CD4-positive, alpha-beta T cell treated with Interleukin-2 at 100 ng/mL for 4 hours (primary cell): Measurements from ENCODE around the gene CARD6.
A peak's percentile ranks its signal among the peaks of the same experiment; 100 is the strongest.
"Not testable (repeated sequence)": the region's sequence is repeated elsewhere in the genome, so short reads cannot be mapped to it uniquely, and the experiment has no call there.

ENCODE experiments used
- DNase-seq: peaks from one replicate; pipeline ENCODE4 v3.0.0-alpha.2; 2020; ENCODE audit warnings: low spot score

CARD6 gene, protein sequence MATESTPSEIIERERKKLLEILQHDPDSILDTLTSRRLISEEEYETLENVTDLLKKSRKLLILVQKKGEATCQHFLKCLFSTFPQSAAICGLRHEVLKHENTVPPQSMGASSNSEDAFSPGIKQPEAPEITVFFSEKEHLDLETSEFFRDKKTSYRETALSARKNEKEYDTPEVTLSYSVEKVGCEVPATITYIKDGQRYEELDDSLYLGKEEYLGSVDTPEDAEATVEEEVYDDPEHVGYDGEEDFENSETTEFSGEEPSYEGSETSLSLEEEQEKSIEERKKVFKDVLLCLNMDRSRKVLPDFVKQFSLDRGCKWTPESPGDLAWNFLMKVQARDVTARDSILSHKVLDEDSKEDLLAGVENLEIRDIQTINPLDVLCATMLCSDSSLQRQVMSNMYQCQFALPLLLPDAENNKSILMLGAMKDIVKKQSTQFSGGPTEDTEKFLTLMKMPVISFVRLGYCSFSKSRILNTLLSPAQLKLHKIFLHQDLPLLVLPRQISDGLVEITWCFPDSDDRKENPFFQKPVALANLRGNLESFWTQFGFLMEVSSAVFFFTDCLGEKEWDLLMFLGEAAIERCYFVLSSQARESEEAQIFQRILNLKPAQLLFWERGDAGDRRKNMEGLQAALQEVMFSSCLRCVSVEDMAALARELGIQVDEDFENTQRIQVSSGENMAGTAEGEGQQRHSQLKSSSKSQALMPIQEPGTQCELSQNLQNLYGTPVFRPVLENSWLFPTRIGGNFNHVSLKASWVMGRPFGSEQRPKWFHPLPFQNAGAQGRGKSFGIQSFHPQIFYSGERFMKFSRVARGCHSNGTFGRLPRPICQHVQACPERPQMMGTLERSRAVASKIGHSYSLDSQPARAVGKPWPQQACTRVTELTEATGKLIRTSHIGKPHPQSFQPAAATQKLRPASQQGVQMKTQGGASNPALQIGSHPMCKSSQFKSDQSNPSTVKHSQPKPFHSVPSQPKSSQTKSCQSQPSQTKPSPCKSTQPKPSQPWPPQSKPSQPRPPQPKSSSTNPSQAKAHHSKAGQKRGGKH

DNA sequence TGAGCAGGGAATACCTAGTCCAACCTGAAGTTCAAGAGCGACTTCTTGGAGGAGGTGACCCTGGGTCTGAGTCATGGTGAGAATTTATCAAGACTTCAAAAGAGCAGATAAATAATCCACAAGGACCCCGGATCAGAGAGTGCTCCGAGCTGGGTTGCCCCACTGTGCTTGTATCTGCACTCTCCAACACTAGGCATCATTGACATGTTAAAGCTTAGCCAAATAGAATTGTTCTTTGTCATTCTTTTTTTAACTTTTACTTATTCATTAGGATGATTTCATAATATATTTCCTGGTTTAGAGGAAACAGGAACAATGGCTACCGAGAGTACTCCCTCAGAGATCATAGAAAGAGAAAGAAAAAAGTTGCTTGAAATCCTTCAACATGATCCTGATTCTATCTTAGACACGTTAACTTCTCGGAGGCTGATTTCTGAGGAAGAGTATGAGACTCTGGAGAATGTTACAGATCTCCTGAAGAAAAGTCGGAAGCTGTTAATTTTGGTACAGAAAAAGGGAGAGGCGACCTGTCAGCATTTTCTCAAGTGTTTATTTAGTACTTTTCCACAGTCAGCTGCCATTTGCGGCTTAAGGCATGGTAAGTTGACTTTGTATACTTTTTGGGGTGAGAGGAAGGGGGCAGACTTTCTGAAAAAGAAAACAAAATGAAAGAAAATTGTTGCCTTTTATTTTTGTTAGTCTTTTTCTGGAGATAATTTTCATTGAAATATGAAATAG lies at the start of gene CARD6:
Gene CARD6 (plus strand): TSS at position 300 of the 738 bp plus-strand sequence. CDS start 16 bp downstream, at position 316.
- DNase-seq, result peak; percentile 12

DNA sequence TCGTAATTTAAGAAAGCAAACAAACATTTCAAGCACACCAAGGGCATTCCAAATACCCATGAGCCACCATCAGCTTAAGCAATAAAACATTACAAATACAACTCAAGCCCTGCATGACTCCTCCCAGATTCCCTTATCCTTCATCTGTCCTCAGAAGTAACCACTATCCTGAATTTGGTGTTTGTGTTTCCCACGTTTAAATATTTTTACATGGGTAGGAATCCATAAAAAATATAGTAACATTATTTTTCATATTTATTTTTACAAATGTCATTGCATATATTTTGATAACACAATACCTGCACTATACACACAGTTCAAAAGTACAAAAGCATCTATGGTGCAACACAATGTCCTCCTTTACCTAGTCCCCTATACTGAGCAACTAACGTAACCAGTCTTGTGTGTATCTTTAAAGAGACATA lies 49.4 kb upstream of the CARD6 start:
- DNase-seq, result no peak

DNA sequence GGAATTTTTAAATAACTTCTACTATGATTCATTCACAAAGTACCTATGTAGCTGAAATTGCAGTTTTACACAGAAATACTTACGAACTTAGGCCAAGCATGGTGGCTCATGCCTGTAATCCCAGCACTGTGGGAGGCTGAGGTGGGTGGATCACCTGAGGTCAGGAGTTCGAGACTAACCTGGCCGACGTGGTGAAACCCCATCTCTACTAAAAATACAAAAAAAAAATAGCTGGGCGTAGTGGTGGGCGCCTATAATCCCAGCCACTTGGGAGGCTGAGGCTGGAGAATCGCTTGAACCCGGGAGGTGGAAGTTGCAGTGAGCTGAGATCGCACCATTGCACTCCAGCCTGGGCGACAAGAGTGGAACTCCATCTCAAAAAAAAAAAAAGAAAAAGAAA lies 48.5 kb upstream of the CARD6 start:
- DNase-seq, result not testable (repeated sequence)

DNA sequence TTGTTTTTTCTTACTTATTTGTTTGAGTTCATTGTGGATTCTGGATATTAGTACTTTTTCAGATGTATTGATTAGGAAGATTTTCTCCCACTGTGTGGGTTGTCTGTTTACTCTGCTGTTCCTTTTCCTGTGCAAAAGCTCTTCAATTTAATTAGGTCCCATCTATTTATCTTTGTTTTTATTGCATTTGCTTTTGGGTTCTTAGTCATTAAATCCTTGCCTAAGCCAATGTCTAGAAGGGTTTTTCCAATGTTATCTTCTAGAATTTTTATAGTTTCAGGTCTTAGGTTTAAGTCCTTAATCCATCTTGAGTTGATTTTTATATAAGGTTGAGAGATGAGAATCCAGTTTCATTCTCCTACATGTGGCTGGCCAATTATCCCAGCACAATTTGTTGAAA lies 46.8 kb upstream of the CARD6 start:
- DNase-seq, result not testable (repeated sequence)

DNA sequence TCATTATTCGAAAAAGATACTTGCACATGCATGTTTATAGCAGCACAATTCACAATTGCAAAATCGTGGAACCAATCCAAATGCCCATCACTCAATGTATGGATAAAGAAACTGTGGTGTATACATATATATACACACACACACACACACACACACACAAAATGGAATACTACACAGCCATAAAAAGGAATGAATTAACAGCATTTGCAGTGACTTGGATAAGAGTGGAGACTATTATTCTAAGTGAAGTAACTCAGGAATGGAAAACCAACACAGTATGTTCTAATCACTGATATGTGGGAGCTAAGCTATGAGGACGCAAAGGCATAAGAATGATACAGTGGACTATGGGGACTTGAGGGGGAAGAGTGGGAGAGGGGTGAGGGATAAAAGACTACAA lies 46.3 kb upstream of the CARD6 start:
- not testable (repeated sequence) for DNase-seq

DNA sequence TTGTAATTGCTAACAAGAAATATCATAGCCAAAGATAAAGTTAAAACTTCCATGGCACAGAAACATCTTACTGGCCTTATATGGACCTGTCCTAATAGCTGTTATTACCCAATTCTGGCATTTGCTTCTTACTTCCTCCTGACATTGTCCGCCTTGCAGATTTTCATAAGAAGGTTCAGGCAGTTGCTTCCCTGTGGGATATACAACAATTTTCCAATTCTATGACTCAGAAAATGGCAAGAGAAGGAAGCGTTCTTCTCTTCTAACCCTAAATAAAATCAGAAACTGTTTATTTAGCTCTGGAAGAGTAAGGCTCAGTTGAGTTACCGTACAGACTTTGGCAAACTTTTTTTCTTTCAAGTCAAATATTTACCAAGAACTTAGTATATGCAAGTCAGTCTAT lies 44.7 kb upstream of the CARD6 start:
- DNase-seq, result no peak

DNA sequence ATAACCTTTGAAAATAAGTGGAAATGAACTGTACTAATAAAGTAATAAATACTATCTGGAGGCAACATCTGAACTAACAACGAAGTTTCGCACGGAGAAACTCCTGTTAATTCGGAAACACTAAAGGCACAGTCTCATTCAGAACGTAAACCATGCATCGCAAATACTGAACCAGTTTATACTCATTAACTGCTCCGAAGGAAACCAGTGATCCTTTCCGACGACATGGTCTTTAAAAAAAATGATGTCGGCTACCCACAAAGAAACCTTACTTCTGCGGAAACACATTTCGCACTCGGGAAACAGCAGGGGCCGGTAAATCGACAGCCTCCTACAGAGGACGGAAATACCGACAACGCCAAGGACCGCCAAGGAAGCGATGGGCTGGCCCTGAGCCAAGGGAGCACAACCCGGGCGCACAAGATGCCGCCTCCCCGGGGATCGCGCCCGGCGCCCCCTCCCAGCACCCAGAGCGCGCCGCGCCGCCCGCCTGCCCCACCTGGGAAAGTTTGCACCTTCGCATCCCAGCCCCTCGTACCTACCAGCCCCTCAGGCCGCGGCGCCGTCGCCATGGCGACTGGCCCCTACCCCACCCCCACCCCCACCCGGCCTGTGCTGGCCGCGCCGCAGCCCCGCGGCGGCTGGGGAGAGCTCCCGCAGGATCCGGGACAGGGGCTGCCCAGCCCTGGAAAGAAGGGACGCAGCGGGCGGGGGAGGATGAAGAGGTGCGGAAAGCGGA lies 43.7 kb upstream of the CARD6 start:
- peak; percentile 69 for DNase-seq

DNA sequence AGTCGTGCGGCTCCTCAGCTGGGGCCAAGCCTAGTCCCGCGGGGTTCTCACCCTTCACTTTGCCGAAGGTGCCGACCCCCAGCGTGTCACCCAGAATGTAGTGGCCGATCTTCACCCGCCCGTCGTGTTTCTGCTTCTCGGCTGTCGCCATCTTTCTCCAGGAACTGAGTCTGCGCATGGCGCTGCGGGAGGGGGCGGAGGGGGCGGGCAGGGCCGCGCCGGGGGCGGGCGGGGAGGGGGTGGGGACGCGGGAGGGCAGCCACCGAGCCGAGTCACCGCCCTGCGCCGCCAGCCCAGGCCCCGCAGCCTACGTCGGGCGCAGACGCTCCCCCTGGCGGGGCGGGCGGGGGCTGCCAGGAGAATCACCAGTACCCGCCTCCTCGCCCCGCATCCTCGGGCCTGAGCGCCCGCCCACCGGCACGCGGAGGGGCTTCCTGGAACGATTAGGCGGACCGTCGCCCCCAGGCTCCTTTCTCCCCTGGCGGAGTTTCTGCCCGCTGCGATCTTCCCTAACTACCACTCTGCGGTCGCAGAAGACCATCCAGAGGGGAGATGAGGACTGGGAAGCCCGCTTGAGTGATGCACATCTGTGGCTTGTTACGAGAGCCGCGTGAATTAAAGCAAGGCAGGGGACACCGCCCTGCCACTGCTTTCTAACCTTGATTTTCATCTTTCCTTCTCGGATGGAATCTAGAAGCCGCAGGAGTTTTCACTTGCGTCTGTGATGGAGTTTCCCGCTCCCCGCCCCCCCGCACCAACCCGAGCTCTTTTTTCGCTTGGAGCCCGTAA lies 43.0 kb upstream of the CARD6 start, which contains the start of gene PRKAA1:
Gene PRKAA1 (minus strand): TSS at position 363 of the 789 bp plus-strand sequence. CDS start 185 bp downstream, at position 178.
- peak; percentile 88 for DNase-seq

DNA sequence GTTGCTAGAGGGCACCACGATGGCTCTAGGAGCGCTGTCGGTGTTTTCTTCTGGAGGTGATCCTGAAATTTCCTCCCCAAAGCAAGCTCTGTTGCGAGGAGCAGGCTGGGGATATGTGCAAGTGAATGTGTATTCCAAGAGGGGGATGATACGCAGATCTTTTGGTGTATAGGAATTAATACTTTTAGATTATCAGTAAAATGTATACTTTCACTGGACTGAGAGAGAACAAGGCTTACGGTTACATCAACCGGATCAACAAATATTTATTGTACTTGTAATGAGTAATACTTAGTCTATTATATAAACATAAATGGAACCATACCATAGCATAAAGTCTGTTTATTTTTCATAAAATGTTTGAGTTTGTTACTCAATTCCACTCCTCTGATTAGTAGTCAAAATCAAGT lies 42.4 kb upstream of the CARD6 start:
- no peak for DNase-seq

DNA sequence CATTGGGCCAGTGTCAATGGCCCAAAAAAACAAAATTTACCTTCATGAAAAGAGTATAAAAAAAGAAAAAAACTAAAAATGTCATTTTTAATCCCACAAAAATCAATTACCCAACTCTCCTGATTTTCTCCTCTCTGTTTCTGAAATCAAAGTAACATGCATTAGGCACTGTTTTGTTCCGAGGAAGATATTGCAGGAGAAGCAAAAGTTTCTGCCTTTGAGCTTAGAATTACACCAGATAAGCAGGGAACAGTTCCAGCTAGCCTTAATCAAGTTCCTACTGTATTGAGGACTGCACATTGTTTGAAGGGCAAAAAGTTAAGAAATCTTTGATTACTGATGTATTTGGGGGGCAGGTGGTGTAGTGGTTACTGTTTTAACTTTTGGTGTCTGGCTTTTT lies 41.9 kb upstream of the CARD6 start:
- DNase-seq, result no peak

DNA sequence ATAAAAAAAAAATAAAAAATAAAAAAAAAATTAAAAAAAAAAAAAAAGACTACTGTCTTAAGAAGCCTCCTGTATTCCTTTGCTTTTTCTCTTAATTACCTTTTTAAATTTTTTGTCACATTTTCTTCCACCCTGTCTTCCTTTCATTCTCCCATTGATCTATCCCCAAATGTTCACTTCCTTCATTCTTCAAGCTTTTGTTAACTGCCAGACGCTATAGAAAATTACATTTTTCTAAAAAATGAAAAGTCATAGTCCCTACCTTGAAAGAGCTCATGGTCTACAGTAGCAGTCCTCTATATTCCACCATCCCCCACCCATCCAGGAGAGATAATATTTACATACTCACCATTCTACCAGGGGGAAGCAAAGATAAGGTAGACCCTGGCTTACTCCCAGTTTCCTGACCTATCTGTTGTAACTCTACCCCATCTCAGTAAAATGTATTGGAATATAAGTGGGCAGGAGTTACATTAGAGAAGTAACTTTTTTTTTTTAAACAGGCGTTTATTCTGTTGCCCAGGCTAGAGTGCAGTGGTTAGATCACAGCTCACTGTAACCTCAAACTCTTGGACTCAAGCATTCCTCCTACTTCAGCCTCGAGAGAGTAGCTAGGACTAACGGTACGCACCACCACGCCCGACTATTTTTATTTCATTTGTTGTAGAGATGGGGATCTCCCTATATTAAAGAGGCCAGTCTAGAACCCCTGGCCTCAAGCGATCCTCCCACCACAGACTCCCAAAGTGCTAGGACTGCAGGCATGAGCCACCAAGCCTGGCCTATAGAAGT lies 39.2 kb upstream of the CARD6 start:
- DNase-seq, result no peak

DNA sequence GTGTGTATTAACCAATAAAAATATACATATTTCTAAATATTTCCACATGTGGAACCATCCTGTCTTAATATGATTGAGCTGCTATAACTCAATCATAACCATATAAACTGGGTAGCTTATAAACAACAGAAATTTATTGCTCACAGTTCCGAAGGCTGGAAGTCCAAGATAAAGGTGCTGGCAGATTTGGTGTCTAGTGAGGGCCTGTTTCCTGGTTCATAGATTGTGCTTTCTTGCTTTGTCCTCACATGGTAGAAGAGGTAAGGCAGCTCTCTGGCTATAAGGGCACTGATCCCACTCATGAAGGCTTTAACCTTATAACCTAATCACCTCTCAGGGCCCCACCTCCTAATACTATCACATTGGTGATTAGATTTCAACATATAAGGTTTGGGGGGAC lies 29.0 kb upstream of the CARD6 start:
- DNase-seq, result no peak

DNA sequence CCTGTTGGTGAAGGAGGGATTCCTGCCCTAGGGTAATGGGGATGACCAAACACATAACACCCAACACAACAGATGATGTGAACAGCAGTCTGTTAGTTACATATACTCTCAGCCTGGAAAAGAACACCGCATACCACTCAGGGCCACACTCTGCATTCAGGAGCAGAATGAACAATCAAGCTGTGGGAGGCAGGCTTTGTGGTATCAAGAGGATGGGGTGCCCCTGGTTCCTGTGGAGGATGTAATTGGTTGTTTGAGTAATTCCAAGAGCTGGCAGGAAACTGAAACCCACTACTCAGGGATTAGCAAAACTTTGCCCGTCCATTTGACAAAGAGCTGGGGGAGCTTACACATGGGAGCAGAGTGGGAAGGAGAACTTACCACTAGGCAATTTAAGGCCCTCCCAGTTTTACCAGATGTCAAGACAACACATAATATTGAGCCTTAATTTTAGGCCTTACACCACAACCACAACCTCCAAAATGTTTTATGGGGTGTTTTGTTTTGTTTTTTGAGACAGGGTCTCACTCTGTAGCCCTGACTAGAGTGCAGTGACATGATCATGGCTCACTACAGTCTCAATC lies 27.4 kb upstream of the CARD6 start:
- DNase-seq, result no peak

DNA sequence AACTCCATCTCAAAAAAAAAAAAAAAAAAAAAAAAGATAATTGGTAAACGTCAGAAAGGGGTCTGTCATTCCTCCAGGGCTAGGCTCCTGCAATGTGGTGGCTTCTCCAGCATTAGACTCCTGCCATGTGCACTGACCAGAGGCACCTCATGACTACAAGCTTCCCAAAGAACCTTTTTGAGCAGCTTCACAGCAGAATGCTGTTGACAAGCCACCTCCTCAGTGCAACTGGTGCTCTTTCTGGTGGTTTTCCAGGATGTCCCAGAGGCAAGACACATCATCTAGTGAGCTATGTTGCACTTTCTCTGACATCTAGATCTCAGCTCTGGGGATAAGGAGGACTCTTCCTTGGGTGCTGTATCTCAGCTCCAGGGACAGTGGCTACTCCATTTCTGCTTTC lies 17.7 kb upstream of the CARD6 start:
- no peak for DNase-seq

DNA sequence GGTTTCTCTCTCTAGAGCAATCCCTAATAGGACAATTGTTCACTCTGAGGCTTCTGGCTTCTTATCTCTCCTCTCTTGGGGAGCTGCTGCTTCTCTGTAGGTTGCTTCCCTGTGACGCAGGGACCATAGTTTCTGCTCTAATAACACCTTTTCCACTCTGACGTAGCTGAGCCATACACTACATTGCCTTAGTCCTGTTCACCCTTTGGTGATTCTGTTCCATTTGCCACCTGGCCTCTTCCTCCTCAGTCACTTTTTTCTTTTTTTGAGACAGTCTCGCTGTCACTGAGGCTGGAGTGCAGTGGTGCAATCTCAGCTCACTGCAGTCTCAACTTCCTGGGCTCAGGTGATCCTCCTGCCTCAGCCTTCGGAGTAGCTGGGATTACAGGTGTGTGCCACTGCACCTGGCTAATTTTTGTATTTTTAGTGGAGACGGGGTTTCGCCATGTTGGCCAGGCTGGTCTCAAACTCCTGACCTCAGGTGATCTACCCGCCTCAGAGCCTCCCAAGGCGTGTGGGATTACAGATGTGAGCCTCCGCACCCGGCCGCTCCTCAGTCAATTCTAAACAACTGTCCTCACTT lies 15.6 kb upstream of the CARD6 start:
- DNase-seq, result not testable (repeated sequence)

DNA sequence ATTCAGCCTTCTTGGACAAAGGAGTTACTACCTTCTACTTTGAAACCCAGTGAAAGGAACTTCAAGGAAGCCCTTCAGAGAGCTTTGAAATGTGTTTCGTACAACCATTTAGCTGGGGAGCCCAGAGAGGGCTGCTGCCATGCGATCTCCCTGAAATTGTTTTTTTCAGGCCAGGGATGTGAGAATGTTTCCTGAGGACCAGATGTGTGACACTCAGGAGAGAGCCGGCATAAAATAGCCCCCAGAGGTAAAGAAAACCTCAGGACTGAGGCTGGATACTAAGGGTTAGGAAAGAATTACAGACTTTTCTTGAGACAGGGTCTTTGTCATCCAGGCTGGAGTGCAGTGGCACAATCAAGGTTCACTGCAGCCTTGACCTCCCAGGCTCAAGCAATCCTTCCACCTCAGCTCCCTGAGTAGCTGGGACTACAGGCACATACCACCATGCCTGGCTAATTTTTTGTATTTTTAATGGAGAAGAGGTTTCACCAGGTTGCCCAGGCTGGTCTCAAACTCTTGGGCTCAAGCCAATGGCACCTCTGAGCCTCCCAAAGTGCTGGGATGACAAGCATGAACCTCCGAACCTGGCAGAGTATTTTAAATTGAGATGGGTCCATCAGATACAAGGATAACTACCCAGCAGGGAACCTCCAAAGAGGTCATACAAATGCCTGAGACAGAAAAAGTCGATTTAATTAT lies 14.5 kb upstream of the CARD6 start:
- no peak for DNase-seq

DNA sequence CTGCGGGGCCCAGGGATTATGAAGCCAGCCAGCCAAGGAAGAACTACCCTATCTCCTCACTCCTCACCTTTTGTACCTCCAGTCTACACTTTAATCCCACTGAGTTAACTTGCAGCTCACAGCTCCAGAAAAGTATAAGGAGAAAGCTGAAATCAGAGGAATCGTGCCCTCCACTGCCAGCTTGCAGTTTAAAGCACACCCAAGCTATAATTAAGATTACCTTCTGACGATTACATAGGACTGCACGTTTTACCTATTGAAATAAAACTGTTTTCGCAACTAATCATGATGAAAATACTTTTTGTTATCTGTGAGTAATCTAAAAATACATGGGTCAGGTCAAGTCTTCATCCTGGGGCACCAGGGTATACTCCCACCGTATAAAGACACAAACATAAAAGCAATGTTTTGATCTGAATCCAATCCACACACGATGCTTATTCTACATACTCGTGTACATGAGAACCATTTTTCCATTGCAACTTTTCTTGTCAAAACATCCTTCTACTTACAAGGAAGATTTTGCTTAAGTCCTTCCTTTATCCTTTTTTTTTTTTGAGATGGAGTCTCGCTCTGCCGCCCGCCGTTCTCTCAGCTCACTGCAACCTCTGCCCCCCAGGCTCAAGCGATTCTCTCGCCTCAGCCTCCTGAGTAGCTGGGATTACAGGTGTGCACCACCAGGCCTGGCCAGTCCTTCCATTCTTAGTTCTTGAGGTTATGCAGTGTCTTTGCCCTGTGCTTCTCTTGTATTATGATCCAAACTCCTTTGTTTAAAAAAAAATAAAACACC lies 13.8 kb upstream of the CARD6 start:
- DNase-seq, result no peak
